ENCODE measurements around the gene DACT1. TPM values are rescaled to one million over a fixed set of nuclear protein-coding genes. Genes with fewer than 3 reads are reported as not detected.

Gene DACT1
- total RNA-seq, 2 donors from 2014 or later = 36.1 to 50.9 TPM

- Histone ChIP-seq H3K36me3 (no peaks in the 10 kb centered on the region), H3K4me3 (no peak overlapping the region), H3K4me1 (ENCODE audit: control insufficient read depth in 1 of 2, low read depth in 2 of 2) (peaks cover 0 to 5% of the 10 kb centered on the region in 2 donors), H3K27me3 (replicated peaks; ENCODE audit: insufficient read depth) (no peaks in the 10 kb centered on the region), H3K9me3 (peaks cover 3% of the 10 kb centered on the region), H3K27ac (no peak overlapping the region)
- no peak for ATAC-seq (ENCODE audit: insufficient number of reproducible peaks, low FRiP score, low read depth)
- TF ChIP-seq CTCF (IDR thresholded peaks at IDR 0.05) = no peak
- DNase-seq (ENCODE audit: low spot score) = no peak
These were observed 22.6 kb downstream of the DACT1 start for GRCh38 chr14:58660407-58660806.

DNA sequence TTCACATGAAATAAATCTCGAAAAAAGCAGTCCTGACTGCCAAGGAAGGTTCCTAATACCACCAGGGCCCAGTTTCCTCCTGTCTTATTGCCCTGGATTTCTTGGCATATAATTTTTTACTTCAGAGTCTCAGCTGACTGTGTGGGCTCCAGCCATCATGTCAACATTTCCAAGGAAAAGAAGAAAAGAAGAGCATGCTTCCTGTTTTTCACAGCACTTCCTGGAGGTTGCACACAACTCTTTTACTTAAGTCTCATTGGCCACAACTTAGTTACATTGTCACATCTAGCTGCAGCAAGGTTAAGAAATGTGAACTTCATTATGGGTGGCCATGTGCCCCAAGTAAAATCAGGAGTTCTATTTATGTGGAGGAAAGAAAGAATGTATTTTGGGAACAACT lies 24.3 kb downstream of the DACT1 start:
- DNase-seq (ENCODE audit: low spot score) (no peak), ATAC-seq (ENCODE audit: insufficient number of reproducible peaks, low FRiP score, low read depth) (no peak)
- H3K27me3 ChIP-seq (replicated peaks; ENCODE audit: insufficient read depth) = no peaks in the 10 kb centered on the region
- no peaks in the 10 kb centered on the region for H3K36me3 ChIP-seq
- H3K4me1 ChIP-seq (ENCODE audit: control insufficient read depth in 1 of 2, low read depth in 2 of 2) = peaks cover 0 to 5% of the 10 kb centered on the region in 2 donors
- H3K27ac ChIP-seq = no peak overlapping the region
- H3K4me3 ChIP-seq = no peak overlapping the region
- TF ChIP-seq CTCF (IDR thresholded peaks at IDR 0.05) = no peak
- H3K9me3 ChIP-seq = no peaks in the 10 kb centered on the region

GRCh38 chr14:58662759-58663158 lies 25.0 kb downstream of the DACT1 start:
- TF ChIP-seq CTCF (IDR thresholded peaks at IDR 0.05) = no peak
- H3K36me3 ChIP-seq = no peaks in the 10 kb centered on the region
- H3K4me3 ChIP-seq = no peak overlapping the region
- ATAC-seq (ENCODE audit: insufficient number of reproducible peaks, low FRiP score, low read depth) = no peak
- H3K9me3 ChIP-seq = no peaks in the 10 kb centered on the region
- no peaks in the 10 kb centered on the region for H3K27me3 ChIP-seq (replicated peaks; ENCODE audit: insufficient read depth)
- no peak for DNase-seq (ENCODE audit: low spot score)
- H3K4me1 ChIP-seq (ENCODE audit: control insufficient read depth in 1 of 2, low read depth in 2 of 2) = peaks cover 0 to 5% of the 10 kb centered on the region in 2 donors
- no peak overlapping the region for H3K27ac ChIP-seq

DNA sequence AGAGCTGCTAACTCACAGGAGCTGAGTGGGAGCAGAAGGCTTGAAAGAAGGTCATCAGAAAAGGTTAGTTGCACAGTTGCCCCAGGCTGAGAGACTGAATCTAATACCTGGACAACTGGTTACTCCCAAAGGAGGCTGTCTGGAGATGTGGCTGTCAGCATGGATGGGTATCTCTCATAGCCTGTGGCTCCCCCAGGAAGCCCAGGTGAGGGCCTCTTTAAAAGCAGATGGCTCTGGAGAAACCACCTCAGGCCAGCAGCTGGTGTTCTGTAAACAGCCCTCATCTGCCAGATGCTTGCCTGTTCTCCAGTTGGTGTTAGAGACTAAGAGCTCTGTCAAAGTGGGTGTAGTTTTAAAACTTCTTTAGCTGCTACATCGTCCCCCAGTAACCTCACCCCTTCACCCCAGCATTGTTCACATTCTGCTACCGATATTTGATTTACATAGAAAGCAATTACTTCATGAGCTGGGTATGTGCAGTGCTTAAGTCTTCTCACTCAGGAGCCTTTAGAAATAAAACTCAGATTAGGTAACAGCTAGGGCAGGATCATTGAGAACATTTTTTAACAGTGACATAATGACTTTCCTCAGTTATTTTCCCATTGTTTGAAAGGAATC lies 25.8 kb downstream of the DACT1 start:
- H3K27ac ChIP-seq = no peak overlapping the region
- DNase-seq (ENCODE audit: low spot score) = no peak
- no peak for ATAC-seq (ENCODE audit: insufficient number of reproducible peaks, low FRiP score, low read depth)
- H3K27me3 ChIP-seq (replicated peaks; ENCODE audit: insufficient read depth) = no peaks in the 10 kb centered on the region
- no peaks in the 10 kb centered on the region for H3K9me3 ChIP-seq
- peaks cover 0 to 10% of the 10 kb centered on the region in 2 donors for H3K4me1 ChIP-seq (ENCODE audit: control insufficient read depth in 1 of 2, low read depth in 2 of 2)
- no peaks in the 10 kb centered on the region for H3K36me3 ChIP-seq
- H3K4me3 ChIP-seq = no peak overlapping the region
- TF ChIP-seq CTCF (IDR thresholded peaks at IDR 0.05) = no peak

- Histone ChIP-seq H3K9me3 (no peaks in the 10 kb centered on the region), H3K27me3 (replicated peaks; ENCODE audit: insufficient read depth) (no peaks in the 10 kb centered on the region), H3K4me1 (ENCODE audit: control insufficient read depth in 1 of 2, low read depth in 2 of 2) (peaks cover 0 to 5% of the 10 kb centered on the region in 2 donors), H3K36me3 (no peaks in the 10 kb centered on the region), H3K4me3 (no peak overlapping the region), H3K27ac (no peak overlapping the region)
- ATAC-seq (ENCODE audit: insufficient number of reproducible peaks, low FRiP score, low read depth) (no peak), DNase-seq (ENCODE audit: low spot score) (no peak)
- no peak for TF ChIP-seq CTCF (IDR thresholded peaks at IDR 0.05)
These were observed 28.2 kb downstream of the DACT1 start for GRCh38 chr14:58665773-58666500.
